K562 treated with DMSO at 1 percent for 12 hours (cell line): Measurements from ENCODE around the gene FHIP1A. TPM values are rescaled to one million over a fixed set of nuclear protein-coding genes. Genes with fewer than 3 reads are reported as not detected.

ENCODE experiments used
- total RNA-seq: library from RNA; unstranded; fragments of 300-600 nt; gene quantifications from 2 replicates; pipeline ENCODE4 v1.2.3, GENCODE V29; 2022; ENCODE audit not compliant: insufficient read depth

The FHIP1A gene
- not detected in 2 replicates for total RNA-seq

GRCh38 chr4:151408630-151409469, at the start of gene FHIP1A:
Gene FHIP1A (plus strand): TSS chr4:151409176. CDS start chr4:151566260, 157,084 bp downstream.

Other genes with a start within 250 kb of the FHIP1A start
- gene PRSS48, start 132.0 kb upstream of the FHIP1A start, total RNA-seq: not detected in 2 replicates
- 1.6 TPM in 1 of 2 replicates, not detected in the other for gene SH3D19, start 83.6 kb upstream of the FHIP1A start, total RNA-seq